Endothelial cell of umbilical vein (primary cell): Measurements from ENCODE around the gene THEM5.

ENCODE experiments used
- EZH2 ChIP-seq: IDR thresholded peaks from 2 replicates; pipeline ENCODE4 v1.6.1; 2012; ENCODE audit warnings: borderline replicate concordance, low read depth, mild to moderate bottlenecking, moderate library complexity, low read length, inconsistent platforms; ENCODE audit not compliant: severe bottlenecking
- GATA2 ChIP-seq: IDR thresholded peaks from 2 replicates; pipeline ENCODE4 v1.7.0; 2011; ENCODE audit warnings: low read depth, mild to moderate bottlenecking, moderate library complexity, mixed read lengths, low read length; ENCODE audit not compliant: insufficient read length, insufficient read depth
- MYC ChIP-seq: IDR thresholded peaks from one replicate; pipeline ENCODE4 v1.6.1; 2011; ENCODE audit warnings: mild to moderate bottlenecking, low read depth, low read length
- POLR2A ChIP-seq: IDR thresholded peaks from 2 replicates; pipeline ENCODE4 v1.6.1; 2012; ENCODE audit warnings: low read depth, mild to moderate bottlenecking, control low read depth, low read length
- POLR2AphosphoS5 ChIP-seq: IDR thresholded peaks from 2 replicates; pipeline ENCODE4 v1.6.1; 2012; ENCODE audit warnings: low read depth, mild to moderate bottlenecking, control low read depth, low read length, moderate library complexity; ENCODE audit not compliant: insufficient read depth
- TF ChIP-seq, protein P1 (sequence below): IDR thresholded peaks from 2 replicates; pipeline ENCODE4 v1.6.1; 2011; ENCODE audit not compliant: insufficient read depth, insufficient read length
- TF ChIP-seq, protein P2 (sequence below), 2 donors: IDR thresholded peaks; 1 replicate in 1 of 2; 2 replicates in 1 of 2; pipeline ENCODE4 v1.5.1; 2011; ENCODE audit warnings: low read length in 2 of 2, mild to moderate bottlenecking in 2 of 2, moderate library complexity in 2 of 2, control low read depth in 1 of 2, inconsistent platforms in 1 of 2, low read depth in 1 of 2; ENCODE audit not compliant: insufficient read depth in 1 of 2; ENCODE audit errors: extremely low read depth in 1 of 2

DNA sequence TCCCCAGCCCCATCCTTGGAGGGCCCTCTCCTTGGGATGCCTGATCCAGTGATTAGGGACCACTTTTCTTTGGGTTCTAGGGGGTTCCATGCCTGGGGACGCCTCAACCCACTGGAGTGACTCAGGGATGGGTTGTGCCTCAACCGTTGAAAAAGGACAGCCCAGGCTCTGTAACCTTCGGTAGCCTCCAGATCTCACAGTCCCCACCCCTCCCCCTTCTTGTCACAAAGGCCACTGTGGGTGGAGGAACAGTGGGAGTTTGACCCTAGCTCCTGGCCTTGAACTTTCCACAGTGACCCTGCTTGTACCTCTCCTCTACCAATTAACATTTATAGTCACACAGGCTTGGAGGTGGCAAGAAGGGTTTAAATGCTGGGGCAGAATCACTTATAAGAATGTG is 19.3 kb downstream of the THEM5 start:
- TF ChIP-seq POLR2A (no peak), EZH2 (no peak), POLR2AphosphoS5 (no peak), GATA2 (no peak), MYC (no peak)
- TF ChIP-seq, protein P1, sequence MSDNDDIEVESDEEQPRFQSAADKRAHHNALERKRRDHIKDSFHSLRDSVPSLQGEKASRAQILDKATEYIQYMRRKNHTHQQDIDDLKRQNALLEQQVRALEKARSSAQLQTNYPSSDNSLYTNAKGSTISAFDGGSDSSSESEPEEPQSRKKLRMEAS = no peak
- TF ChIP-seq, protein P2, sequence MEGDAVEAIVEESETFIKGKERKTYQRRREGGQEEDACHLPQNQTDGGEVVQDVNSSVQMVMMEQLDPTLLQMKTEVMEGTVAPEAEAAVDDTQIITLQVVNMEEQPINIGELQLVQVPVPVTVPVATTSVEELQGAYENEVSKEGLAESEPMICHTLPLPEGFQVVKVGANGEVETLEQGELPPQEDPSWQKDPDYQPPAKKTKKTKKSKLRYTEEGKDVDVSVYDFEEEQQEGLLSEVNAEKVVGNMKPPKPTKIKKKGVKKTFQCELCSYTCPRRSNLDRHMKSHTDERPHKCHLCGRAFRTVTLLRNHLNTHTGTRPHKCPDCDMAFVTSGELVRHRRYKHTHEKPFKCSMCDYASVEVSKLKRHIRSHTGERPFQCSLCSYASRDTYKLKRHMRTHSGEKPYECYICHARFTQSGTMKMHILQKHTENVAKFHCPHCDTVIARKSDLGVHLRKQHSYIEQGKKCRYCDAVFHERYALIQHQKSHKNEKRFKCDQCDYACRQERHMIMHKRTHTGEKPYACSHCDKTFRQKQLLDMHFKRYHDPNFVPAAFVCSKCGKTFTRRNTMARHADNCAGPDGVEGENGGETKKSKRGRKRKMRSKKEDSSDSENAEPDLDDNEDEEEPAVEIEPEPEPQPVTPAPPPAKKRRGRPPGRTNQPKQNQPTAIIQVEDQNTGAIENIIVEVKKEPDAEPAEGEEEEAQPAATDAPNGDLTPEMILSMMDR (IDR thresholded peaks at IDR 0.05; ENCODE audit: extremely low read depth in 1 of 2, insufficient read depth in 1 of 2, low read depth in 1 of 2, low read length in 2 of 2) = no peak
